Stomach smooth muscle (tissue), 2 donors: ENCODE results near the gene RFPL1.
"Not testable (repeated sequence)": the region's sequence is repeated elsewhere in the genome, so short reads cannot be mapped to it uniquely, and the experiment has no call there.

Experiments used
- H3K27ac ChIP-seq: one replicate; pipeline ENCODE4 v1.7.0; 2013; ENCODE audit warnings: mild to moderate bottlenecking, low read length, inconsistent platforms
- H3K27me3 ChIP-seq, 2 donors: one replicate each; pipeline ENCODE4 v1.7.0; 2013; ENCODE audit warnings: low read length in 2 of 2; ENCODE audit not compliant: insufficient read depth in 2 of 2, control insufficient read depth in 1 of 2
- H3K36me3 ChIP-seq, 2 donors: one replicate each; pipeline ENCODE4 v1.7.0; 2013; ENCODE audit warnings: low read length in 2 of 2; ENCODE audit not compliant: control insufficient read depth in 2 of 2, insufficient read depth in 2 of 2
- H3K4me1 ChIP-seq: one replicate; pipeline ENCODE4 v1.7.0; 2013; ENCODE audit warnings: low read length; ENCODE audit not compliant: control insufficient read depth, insufficient read depth
- H3K4me3 ChIP-seq, 2 donors: one replicate each; pipeline ENCODE4 v1.7.0; 2013; ENCODE audit warnings: low read length in 2 of 2
- H3K9ac ChIP-seq, 2 donors: one replicate each; pipeline ENCODE4 v1.7.0; 2013; ENCODE audit warnings: low read length in 2 of 2, mild to moderate bottlenecking in 1 of 2
- H3K9me3 ChIP-seq, 2 donors: one replicate each; pipeline ENCODE4 v1.7.0; 2013; ENCODE audit warnings: low read length in 2 of 2; ENCODE audit not compliant: control insufficient read depth in 2 of 2
- donor health status: healthy.
- donor health status: Pancreatic carcinoma.

Gene RFPL1

GRCh38 chr22:29411569-29412211 lies 26.7 kb upstream of the RFPL1 start:
- not testable (repeated sequence) for H3K27me3 ChIP-seq, H3K4me1 ChIP-seq, H3K4me3 ChIP-seq, H3K36me3 ChIP-seq, H3K9me3 ChIP-seq, H3K9ac ChIP-seq, H3K27ac ChIP-seq

DNA sequence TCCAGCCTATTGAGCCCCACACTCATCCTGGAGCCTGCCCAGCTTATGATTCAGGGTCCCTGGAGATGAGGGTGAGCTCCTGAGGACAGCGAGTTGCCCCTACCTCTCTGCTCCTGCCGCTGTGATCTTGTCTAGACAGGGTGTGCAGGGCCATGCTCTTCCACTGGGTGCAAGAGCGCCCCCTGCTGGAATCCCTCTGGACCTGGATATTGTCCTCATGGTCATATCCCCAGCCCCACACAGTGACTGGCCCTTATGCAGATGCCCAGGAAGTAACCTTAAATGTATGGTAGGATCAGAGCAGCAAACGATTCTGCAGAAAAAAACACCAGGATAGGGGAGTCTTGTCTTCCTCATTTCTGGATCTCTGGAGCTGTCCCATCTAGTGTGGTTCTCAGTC lies 25.6 kb upstream of the RFPL1 start:
- H3K9me3 ChIP-seq, H3K27me3 ChIP-seq, H3K4me1 ChIP-seq, H3K27ac ChIP-seq, H3K9ac ChIP-seq, H3K36me3 ChIP-seq, H3K4me3 ChIP-seq: not testable (repeated sequence)

GRCh38 chr22:29414951-29415591 lies 23.3 kb upstream of the RFPL1 start:
- H3K4me3 ChIP-seq: peak overlapping the region; percentile 11 to 61
- H3K4me1 ChIP-seq, H3K36me3 ChIP-seq, H3K27ac ChIP-seq, H3K9me3 ChIP-seq, H3K27me3 ChIP-seq: not testable (repeated sequence)
- H3K9ac ChIP-seq: peak overlapping the region in 1 of 2 donors; percentile 15

- not testable (repeated sequence) for H3K4me3 ChIP-seq, H3K27ac ChIP-seq, H3K27me3 ChIP-seq, H3K4me1 ChIP-seq, H3K9ac ChIP-seq, H3K36me3 ChIP-seq, H3K9me3 ChIP-seq
These were observed 19.7 kb upstream of the RFPL1 start for GRCh38 chr22:29418704-29419103.

DNA sequence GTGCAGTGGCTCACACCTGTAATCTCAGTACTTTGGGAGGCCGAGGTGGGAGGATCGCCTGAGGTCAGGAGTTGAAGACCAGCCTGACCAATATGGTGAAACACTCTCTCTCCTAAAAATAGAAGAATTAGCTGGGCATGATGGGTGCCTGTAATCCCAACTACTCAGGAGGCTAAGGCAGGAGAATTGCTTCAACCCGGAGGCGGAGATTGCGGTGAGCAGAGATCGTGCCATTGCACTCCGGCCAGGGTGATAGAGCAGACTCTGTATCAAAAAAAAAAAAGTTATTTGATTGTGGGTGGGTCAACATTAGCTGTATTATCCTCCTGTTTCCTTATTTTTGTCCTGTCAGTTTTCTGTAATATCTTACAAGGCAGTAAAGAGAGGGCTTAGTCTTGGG lies 11.9 kb upstream of the RFPL1 start:
- no peak overlapping the region for H3K9ac ChIP-seq
- H3K27ac ChIP-seq: no peak overlapping the region
- no peaks in the 10 kb centered on the region for H3K9me3 ChIP-seq
- H3K4me3 ChIP-seq: no peak overlapping the region
- no peaks in the 10 kb centered on the region for H3K4me1 ChIP-seq
- H3K36me3 ChIP-seq: no peaks in the 10 kb centered on the region
- peaks cover 2 to 6% of the 10 kb centered on the region in 2 donors for H3K27me3 ChIP-seq

GRCh38 chr22:29427176-29427760 lies 11.1 kb upstream of the RFPL1 start:
- Histone ChIP-seq H3K4me1 (no peaks in the 10 kb centered on the region), H3K9ac (no peak overlapping the region), H3K27ac (no peak overlapping the region), H3K27me3 (peaks cover 2 to 6% of the 10 kb centered on the region in 2 donors), H3K4me3 (no peak overlapping the region), H3K9me3 (no peaks in the 10 kb centered on the region), H3K36me3 (no peaks in the 10 kb centered on the region)

- H3K27ac ChIP-seq: no peak overlapping the region
- H3K9ac ChIP-seq: no peak overlapping the region
- H3K4me3 ChIP-seq: no peak overlapping the region
- no peaks in the 10 kb centered on the region for H3K4me1 ChIP-seq
- H3K36me3 ChIP-seq: no peaks in the 10 kb centered on the region
- no peaks in the 10 kb centered on the region for H3K9me3 ChIP-seq
- H3K27me3 ChIP-seq: peaks cover 3 to 16% of the 10 kb centered on the region in 2 donors
These were observed 6.4 kb upstream of the RFPL1 start for GRCh38 chr22:29431986-29432385.

DNA sequence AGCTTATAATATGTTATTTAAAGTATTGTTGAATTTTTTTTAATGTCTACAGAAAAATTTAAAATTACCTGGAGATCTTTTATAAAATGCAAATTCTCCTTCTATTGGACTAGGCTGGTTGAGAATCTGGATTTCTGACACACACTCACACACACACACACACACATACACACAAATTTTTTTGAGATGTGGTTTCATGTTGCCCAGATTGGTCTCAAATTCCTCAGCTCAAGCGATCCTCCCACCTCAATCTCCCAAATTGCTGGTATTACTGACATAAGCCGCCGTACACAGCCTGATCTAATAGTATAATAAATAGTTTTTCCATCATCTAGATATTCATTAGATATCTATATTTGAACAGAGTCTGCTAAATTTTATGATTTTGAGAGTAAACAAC lies 4.5 kb upstream of the RFPL1 start:
- H3K9me3 ChIP-seq: no peaks in the 10 kb centered on the region
- H3K27me3 ChIP-seq: peaks cover 2 to 16% of the 10 kb centered on the region in 2 donors
- H3K27ac ChIP-seq: no peak overlapping the region
- no peak overlapping the region for H3K9ac ChIP-seq
- no peak overlapping the region for H3K4me3 ChIP-seq
- no peaks in the 10 kb centered on the region for H3K36me3 ChIP-seq
- no peaks in the 10 kb centered on the region for H3K4me1 ChIP-seq

DNA sequence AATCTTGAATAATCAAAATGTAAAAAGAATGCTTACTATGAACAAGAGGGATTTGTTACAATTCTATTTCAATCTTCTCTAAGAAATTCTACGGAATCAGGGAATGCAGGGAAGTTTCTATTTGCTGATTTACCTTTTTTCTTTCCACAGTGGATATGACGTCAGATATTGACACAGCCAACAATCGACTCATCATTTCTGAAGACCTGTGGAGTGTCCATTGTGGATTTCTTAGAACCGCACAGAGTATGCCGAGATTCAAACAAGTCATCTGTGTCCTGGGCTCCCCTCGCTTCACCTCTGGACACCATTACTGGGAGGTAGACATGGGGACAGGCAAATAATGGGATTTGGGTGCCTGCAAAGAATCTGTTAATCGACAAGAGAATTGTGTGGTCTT lies 4.1 kb upstream of the RFPL1 start:
- no peak overlapping the region for H3K4me3 ChIP-seq
- H3K4me1 ChIP-seq: no peaks in the 10 kb centered on the region
- no peak overlapping the region for H3K9ac ChIP-seq
- H3K27me3 ChIP-seq: peaks cover 2 to 16% of the 10 kb centered on the region in 2 donors
- no peaks in the 10 kb centered on the region for H3K9me3 ChIP-seq
- H3K36me3 ChIP-seq: no peaks in the 10 kb centered on the region
- H3K27ac ChIP-seq: no peak overlapping the region

GRCh38 chr22:29435236-29436136 lies 2.9 kb upstream of the RFPL1 start:
- H3K4me1 ChIP-seq: no peaks in the 10 kb centered on the region
- no peak overlapping the region for H3K9ac ChIP-seq
- H3K4me3 ChIP-seq: no peak overlapping the region
- no peak overlapping the region for H3K27ac ChIP-seq
- H3K27me3 ChIP-seq: peaks cover 2 to 16% of the 10 kb centered on the region in 2 donors
- no peaks in the 10 kb centered on the region for H3K36me3 ChIP-seq
- H3K9me3 ChIP-seq: no peaks in the 10 kb centered on the region
